HFFc6 (cell line): ENCODE measurements around the gene JKAMP. TPM values are rescaled to one million over a fixed set of nuclear protein-coding genes. Genes with fewer than 3 reads are reported as not detected.

Experiments used
- DNase-seq: peaks from one replicate; pipeline ENCODE4 v3.0.0-alpha.2; 2018
- H3K27ac Mint-ChIP-seq: 2 replicates; pipeline ENCODE4 v1.8.0; 2020; ENCODE audit warnings: mild to moderate bottlenecking, mixed read lengths
- H3K27me3 Mint-ChIP-seq: 2 replicates; pipeline ENCODE4 v1.8.0; 2021; ENCODE audit warnings: mild to moderate bottlenecking, moderate library complexity, mixed read lengths; ENCODE audit not compliant: insufficient read depth
- H3K36me3 Mint-ChIP-seq: 2 replicates; pipeline ENCODE4 v1.8.0; 2021; ENCODE audit warnings: low read depth, mixed read lengths
- H3K4me1 Mint-ChIP-seq: 2 replicates; pipeline ENCODE4 v1.8.0; 2020; ENCODE audit warnings: low read depth, mixed read lengths
- H3K4me3 Mint-ChIP-seq: 2 replicates; pipeline ENCODE4 v1.8.0; 2020; ENCODE audit warnings: mild to moderate bottlenecking, moderate library complexity, mixed read lengths
- H3K9me3 Mint-ChIP-seq: 2 replicates; pipeline ENCODE4 v1.8.0; 2020; ENCODE audit warnings: mild to moderate bottlenecking, mixed read lengths
- total RNA-seq, 6 experiments: library from RNA; stranded (reverse); fragmentation: NEBNext Ultra II Directional; extraction: Animal tissue kit (Norgen Biotek cat#: 25700); gene quantifications; 2 replicates in 1 of 6; 3 replicates in 5 of 6; pipeline ENCODE4 v1.2.3, GENCODE V29; 2021
- TF ChIP-seq, protein P1 (sequence below): fragments of 200-600 bp; sonication (generic); IDR thresholded peaks from 2 replicates; pipeline ENCODE4 v1.5.0; 2021; ENCODE audit warnings: antibody characterized with exemption, mild to moderate bottlenecking

Gene JKAMP
- total RNA-seq, 6 experiments from 2014 or later = 54.8 to 71.5 (median 61.9) TPM

GRCh38 chr14:59511916-59512575, 27.7 kb downstream of the JKAMP start:
- H3K9me3 Mint-ChIP-seq = peaks cover 4% of the 10 kb centered on the region; the same call in 1 of the 2 replicates
- peaks cover 5% of the 10 kb centered on the region for H3K4me1 Mint-ChIP-seq
- no peaks in the 10 kb centered on the region for H3K36me3 Mint-ChIP-seq
- DNase-seq = no peak
- no peak overlapping the region for H3K27ac Mint-ChIP-seq
- H3K4me3 Mint-ChIP-seq = no peak overlapping the region
- peaks cover 12% of the 10 kb centered on the region for H3K27me3 Mint-ChIP-seq
- TF ChIP-seq, protein P1, sequence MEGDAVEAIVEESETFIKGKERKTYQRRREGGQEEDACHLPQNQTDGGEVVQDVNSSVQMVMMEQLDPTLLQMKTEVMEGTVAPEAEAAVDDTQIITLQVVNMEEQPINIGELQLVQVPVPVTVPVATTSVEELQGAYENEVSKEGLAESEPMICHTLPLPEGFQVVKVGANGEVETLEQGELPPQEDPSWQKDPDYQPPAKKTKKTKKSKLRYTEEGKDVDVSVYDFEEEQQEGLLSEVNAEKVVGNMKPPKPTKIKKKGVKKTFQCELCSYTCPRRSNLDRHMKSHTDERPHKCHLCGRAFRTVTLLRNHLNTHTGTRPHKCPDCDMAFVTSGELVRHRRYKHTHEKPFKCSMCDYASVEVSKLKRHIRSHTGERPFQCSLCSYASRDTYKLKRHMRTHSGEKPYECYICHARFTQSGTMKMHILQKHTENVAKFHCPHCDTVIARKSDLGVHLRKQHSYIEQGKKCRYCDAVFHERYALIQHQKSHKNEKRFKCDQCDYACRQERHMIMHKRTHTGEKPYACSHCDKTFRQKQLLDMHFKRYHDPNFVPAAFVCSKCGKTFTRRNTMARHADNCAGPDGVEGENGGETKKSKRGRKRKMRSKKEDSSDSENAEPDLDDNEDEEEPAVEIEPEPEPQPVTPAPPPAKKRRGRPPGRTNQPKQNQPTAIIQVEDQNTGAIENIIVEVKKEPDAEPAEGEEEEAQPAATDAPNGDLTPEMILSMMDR = peak; percentile 73

DNA sequence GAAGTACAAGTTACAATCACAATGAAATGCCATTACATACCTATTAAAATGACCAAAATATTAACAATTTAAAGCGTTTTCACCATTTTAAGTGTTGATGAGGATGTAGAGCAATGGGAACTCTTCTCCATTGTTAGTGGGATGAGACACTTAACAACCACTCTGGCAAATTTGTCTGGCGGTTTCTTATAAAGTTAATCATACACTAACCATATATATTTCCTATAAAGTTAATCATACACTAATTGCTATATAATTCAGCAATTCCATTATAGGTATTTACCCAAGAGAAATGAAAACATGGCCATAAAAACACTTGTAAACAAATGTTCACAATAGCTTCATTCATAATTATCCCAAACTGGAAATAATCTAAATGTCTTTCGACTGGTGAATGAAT, 35.9 kb downstream of the JKAMP start:
- no peak overlapping the region for H3K27ac Mint-ChIP-seq
- peaks cover 6% of the 10 kb centered on the region for H3K27me3 Mint-ChIP-seq
- TF ChIP-seq, protein P1 = no peak
- H3K4me1 Mint-ChIP-seq = no peaks in the 10 kb centered on the region
- H3K36me3 Mint-ChIP-seq = no peaks in the 10 kb centered on the region
- DNase-seq = no peak
- H3K4me3 Mint-ChIP-seq = no peak overlapping the region
- H3K9me3 Mint-ChIP-seq = peaks cover 4% of the 10 kb centered on the region; the same call in 1 of the 2 replicates

- no peak overlapping the region for H3K27ac Mint-ChIP-seq
- peaks cover 2% of the 10 kb centered on the region for H3K4me1 Mint-ChIP-seq
- TF ChIP-seq, protein P1 = no peak
- H3K9me3 Mint-ChIP-seq = peaks cover 6% of the 10 kb centered on the region; the same call in 1 of the 2 replicates
- no peak overlapping the region for H3K4me3 Mint-ChIP-seq
- no peak for DNase-seq
- H3K36me3 Mint-ChIP-seq = no peaks in the 10 kb centered on the region
- peaks cover 4% of the 10 kb centered on the region for H3K27me3 Mint-ChIP-seq
These were observed 44.9 kb downstream of the JKAMP start for GRCh38 chr14:59529189-59529588.

DNA sequence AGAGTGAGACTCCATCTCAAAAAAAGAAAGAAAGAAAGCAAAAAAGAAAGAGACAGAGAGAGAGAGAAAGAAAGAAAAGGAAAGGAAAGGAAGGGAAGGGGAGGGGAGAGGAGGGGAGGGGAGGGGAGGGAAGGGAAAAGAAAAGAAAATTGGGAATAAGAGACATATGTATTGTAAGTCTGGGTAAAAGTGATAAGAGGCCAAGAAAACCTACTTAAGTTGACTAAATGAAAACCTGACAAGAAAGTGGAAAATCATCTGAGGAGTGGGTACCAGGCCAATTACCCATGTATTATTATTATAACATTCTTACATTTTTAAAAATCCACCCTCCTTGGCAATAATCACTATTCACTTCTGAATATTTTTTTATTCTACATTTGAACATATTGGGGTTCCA, 46.0 kb downstream of the JKAMP start:
- peaks cover 4% of the 10 kb centered on the region for H3K27me3 Mint-ChIP-seq
- H3K4me1 Mint-ChIP-seq = peaks cover 11% of the 10 kb centered on the region
- H3K36me3 Mint-ChIP-seq = no peaks in the 10 kb centered on the region
- TF ChIP-seq, protein P1 = no peak
- no peak overlapping the region for H3K4me3 Mint-ChIP-seq
- DNase-seq = no peak
- H3K9me3 Mint-ChIP-seq = peaks cover 6% of the 10 kb centered on the region; the same call in 1 of the 2 replicates
- no peak overlapping the region for H3K27ac Mint-ChIP-seq

GRCh38 chr14:59532419-59532818, 48.1 kb downstream of the JKAMP start:
- no peak overlapping the region for H3K4me3 Mint-ChIP-seq
- H3K27me3 Mint-ChIP-seq = peaks cover 8% of the 10 kb centered on the region
- DNase-seq = no peak
- no peaks in the 10 kb centered on the region for H3K36me3 Mint-ChIP-seq
- TF ChIP-seq, protein P1 = no peak
- peaks cover 11% of the 10 kb centered on the region for H3K4me1 Mint-ChIP-seq
- peaks cover 6% of the 10 kb centered on the region; the same call in 1 of the 2 replicates for H3K9me3 Mint-ChIP-seq
- H3K27ac Mint-ChIP-seq = no peak overlapping the region
